Tongue (tissue), 2 donors: ENCODE data around the gene WIZ. TPM values are rescaled to one million over a fixed set of nuclear protein-coding genes. Genes with fewer than 3 reads are reported as not detected.
"Not testable (repeated sequence)": the region's sequence is repeated elsewhere in the genome, so short reads cannot be mapped to it uniquely, and the experiment has no call there.

Experiments
- DNase-seq: peaks from one replicate; pipeline ENCODE4 v3.0.0-alpha.2; 2015
- total RNA-seq: library from RNA; depleted of rRNA; stranded (reverse); fragments of >200 nt; gene quantifications from one replicate; pipeline ENCODE4 v1.2.3, GENCODE V29; 2014

The WIZ gene
- total RNA-seq, 1 donor from 2014 or later: 13.4 TPM

DNA sequence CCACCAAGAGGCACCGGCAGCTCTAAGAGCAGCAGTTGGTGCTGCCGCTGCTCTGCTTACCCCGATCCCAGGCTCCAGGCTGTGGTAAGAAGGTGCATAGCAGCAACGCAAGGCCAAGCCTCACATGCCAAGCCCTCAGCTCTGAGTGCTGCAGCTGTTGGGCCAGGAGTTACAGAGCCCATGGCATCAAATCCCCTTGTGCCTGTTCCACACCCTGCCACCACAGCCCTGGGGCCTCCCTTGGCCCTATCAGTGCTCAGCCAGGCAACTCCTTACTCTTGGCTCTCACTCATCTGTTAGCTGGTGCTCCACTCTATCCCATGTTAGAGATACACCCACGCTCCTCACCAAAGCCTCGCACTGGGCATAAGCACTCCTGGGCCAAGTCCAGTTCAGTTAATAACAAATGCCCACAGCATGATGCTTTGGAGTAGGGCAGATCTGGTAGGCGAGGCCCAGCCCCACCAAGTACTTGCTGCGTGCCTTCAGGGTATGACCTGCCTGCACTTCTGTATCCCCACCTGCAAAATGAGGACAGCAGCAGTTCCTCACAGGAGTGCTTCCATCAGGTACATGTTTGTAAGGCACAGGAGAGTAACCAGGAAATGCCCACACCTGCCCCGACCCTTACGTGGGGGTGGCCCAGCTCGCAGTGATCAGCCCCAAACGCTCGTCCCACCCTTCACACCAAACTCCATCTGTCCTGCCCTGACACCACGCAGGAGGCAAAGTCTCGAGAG is 47.2 kb downstream of the WIZ start:
- DNase-seq: peak; percentile 82

GRCh38 chr19:15401397-15401710 is 48.4 kb downstream of the WIZ start:
- no peak for DNase-seq

GRCh38 chr19:15400521-15401396 is 49.0 kb downstream of the WIZ start:
- DNase-seq: no peak

DNA sequence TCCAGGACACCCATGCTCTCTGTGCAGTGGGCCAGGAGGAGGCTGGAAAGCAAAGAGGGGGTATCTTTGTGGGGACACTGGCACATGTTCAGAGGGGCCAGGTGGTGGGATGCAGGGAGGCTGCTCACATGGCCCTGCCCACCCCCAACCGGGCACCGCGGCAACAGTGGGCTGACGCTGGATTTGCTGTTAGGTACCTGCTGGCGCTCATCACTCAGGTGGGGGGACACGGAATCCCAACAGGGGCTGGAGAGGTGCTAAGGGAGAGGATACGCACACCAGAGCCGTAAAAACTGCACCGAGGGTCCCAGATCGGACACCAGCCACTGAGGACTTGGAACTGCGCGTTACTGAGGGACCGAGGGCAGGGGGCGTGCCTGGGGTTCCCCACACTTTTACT is 50.1 kb downstream of the WIZ start:
- no peak for DNase-seq

DNA sequence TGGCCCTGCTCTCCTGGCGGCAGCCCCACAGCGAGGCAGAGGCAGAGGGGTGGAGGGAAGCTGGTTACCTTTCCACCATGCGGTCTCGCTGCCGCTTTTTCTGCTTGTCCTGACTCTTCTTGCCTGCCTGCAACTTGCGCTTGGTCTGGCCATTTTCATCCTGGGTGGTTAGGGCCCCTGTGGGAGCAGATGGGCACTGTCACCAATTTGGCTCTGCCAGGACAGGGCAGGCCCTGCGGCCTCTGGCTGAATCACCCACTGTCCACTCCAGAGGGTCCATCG is 50.6 kb downstream of the WIZ start:
- no peak for DNase-seq

DNA sequence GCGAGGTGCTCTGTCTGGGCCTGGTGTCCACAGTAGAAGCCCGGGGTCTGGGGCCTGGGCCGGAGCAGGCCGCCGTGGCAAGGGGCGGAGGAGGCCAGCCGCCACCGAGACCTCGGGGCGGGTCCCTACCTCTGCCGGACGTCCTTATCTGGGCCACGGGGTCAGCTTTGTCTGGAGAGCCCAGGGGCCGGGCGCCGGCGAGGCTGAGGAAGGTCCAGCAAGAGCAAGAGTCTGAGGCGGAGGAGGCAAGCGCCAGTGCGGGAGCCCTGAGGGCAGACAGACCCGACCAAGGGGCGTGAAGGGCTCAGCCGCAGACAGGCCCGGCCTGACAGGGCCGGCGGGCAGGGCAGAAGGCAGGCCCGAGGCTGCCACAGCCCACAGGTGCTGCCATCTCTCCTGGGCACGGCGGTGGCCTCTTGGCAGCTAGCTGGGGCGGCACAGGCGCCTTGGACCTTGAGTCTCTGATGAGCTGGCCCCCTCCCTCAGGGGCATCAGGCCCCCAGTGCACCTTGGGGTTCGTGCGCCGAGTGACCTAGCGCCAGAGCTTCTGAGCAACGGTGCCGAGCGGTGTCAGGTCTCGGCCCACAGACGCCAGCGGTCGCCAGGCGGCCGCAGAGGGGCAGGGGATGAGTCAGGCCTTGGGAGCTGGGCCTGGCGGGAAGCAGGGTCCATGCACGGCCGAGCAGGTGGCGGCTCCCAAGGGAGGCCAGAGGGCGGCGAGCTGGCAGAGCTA is 51.1 kb downstream of the WIZ start:
- DNase-seq: no peak

- DNase-seq: no peak
These were observed 52.0 kb downstream of the WIZ start for GRCh38 chr19:15397782-15398181.

DNA sequence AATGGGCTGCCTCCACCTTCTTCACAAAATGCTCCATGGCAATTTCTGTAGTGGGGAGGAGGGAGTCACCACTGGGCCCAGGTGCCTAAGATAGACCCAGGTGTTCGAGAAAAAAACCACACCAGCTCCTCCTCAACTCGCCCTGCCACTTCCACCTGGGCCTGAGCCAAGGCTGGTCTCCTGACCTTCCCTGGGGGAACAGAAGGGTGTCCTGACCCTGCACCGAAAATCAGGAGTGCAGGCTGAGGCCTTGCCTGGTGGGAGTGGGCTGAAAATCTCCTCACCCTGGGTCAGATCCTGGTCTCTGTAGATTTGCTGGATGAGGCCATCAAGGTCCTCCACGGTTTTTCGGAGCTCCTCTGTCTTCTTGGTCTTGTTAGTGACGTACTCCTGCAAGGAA is 52.5 kb downstream of the WIZ start:
- no peak for DNase-seq

- DNase-seq: no peak
These were observed 53.3 kb downstream of the WIZ start for GRCh38 chr19:15396436-15396835.

DNA sequence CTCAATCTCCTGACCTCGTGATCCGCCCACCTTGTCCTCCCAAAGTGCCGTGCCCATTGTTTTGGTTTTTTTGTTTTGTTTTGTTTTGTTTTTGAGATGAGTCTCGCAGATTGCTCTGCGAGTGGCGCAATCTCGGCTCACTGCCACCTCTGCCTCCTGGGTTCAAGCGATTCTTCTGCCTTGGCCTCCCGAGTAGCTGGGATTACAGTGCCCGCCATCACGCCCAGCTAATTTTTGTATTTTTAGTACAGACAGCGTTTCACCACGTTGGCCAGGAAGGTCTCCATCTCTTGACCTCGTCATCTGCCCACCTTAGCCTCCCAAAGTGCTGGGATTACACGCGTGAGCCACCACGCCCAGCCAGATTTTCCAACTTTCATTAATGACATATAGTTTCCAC is 54.5 kb downstream of the WIZ start:
- DNase-seq: not testable (repeated sequence)

GRCh38 chr19:15394426-15394825 is 55.3 kb downstream of the WIZ start:
- DNase-seq: no peak

- DNase-seq: no peak
These were observed 55.8 kb downstream of the WIZ start for GRCh38 chr19:15393963-15394362.

GRCh38 chr19:15390814-15391213 is 58.9 kb downstream of the WIZ start:
- DNase-seq: no peak

DNA sequence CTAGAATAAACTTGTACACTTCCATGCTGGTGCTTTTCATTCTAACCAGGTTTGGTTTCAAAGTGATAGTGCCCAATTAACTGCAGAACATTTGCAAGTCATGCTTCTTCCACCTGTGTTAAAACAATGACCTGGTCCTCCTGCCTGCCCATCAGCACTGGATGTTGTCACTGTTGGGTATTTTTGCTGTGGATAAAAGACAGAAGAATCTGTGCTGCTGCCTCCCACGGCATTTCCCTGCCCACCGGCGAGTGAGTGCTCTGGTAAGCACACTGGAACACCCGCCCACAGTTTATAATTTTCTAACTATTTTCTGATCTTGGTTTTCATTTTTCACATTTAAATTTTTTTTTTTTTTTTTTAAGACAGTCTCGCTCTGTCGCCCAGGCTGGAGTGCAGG is 67.9 kb downstream of the WIZ start:
- no peak for DNase-seq

- DNase-seq: no peak
These were observed 68.3 kb downstream of the WIZ start for GRCh38 chr19:15381429-15381828.

DNA sequence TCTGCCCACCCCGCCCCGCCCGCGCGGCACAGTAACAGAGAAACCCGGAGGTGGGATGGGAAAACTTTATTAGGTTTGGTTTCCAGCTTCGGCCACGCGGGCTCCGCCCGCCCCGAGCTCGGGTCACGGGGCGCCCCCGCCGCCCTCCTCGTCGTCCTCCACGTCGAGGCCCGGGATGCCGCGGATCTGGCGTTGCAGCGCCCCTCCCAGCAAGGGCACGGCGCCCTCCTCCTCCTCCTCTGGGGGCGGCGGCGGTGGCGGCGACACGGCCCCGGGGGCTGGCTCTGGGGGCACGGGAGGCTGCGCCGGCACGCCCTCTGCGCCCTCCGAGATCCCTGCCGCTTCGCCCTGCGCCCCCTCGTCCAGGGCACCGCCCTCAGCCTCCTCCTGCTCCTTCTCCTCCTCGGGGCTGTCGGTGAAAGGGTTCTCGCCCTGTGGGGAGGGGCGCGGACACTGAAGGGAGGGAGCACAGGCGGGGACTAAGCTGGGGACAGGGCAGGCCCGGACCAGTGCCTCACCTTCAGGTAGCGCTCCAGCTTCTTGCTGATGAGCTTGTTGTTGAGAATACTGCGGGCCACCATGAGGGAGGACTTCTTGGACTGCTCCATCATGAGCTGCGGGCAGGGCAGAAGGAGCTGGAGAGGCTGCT is 69.6 kb downstream of the WIZ start:
- peak; percentile 71 for DNase-seq

GRCh38 chr19:15379083-15379998 is 70.4 kb downstream of the WIZ start, which contains the start of gene AKAP8:
AKAP8 (minus strand) TSS chr19:15379787; CDS start chr19:15379731, 56 bp downstream.
- DNase-seq: peak; percentile 99

DNA sequence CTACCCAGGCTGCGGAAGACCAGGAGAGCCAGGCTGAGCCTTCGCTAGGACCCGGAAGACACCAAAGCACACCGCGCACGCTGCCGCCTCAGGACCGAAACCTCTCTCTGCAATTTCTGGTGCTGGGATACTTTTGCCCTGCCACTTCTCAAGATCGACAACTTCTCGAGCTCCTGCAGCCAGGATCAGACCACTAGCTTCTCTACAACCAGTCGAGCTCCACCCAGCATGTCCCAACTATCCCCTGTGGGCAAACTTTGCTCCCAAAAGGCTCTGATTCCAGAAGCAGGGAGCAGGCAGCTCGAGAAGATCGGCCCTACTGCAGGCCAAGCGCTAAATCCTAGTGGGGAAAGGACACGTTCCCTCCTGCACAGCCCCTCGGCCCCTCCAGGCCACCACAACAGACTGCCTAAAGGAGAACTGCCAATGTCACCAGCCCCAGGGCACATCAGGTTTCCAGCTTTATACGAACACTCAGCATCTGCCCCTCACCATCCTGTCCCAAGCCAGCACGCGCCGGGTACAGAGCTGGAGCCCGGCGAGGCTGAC is 71.1 kb downstream of the WIZ start:
- DNase-seq: peak; percentile 73

DNA sequence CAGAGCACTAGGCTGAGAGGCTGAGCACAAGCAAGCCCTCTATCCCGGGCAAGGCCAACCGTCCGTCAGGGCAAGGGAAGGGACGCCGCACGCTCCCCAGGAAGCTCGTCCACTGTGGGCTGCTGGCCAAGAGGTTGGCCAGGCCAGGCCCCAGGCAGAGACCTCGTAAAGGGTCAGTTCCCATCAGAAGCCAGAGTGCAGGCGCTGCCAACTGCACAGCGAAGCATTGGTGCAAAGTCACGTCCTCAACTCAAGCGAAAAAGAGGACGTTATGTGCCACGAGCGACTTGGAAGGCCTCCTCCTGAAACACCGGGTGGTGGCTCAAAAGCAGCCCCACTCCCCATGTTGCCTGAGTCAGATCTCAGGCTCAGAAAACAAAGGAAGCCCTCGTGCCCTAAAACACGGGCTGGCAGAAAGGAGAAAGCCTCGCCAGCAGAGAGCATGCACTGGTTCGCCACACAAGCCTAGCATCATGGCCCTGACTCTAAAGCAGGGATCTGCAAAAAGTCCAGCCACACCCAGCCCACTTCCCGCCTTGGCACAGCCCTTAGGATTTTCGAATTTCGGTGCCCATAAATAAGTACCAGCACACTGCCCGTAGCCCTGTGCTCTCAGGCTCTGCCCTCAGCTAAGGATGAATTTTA is 74.8 kb downstream of the WIZ start:
- DNase-seq: no peak

DNA sequence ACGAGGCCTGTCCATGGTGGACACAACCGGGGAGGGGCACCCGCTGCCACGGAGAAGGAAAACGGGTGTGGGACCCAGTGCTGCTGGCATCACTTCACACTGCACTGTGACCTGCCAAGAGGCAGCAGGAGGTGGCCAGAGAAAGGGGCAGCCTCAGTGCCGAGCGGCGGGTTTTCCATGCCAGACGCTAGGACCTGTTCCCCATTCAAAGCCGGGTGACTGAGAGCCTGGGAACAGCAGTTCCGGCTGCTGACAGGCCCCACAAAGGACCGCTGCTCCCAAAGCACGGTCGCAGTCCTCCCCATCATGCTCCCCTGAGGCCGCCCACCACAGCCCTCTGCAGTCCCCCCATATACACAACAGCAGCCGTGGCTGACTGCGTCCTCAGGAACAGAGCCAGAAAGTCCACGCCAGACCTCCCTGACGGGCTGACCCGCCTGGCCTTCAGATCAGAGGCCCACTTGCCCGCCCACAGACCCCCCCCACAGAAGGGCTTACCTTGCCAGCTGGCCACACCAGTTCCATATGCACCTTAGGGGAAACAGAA is 75.6 kb downstream of the WIZ start:
- DNase-seq: no peak
